HCT116 (cell line): Measurements from ENCODE around the gene RPTOR. TPM values are rescaled to one million over a fixed set of nuclear protein-coding genes. Genes with fewer than 3 reads are reported as not detected.

ENCODE experiments used
- ATAC-seq: fragments of 200-7000 bp; cut with Tn5 transposase; 2 replicates; pipeline ENCODE4 v1.9.1; 2020; ENCODE audit warnings: mild to moderate bottlenecking, moderate library complexity
- BruUV-seq: library from RNA; stranded (reverse); fragments of 400-500 nt; replicated peaks from 2 replicates; lab custom pipeline; 2021; lab: Mats Ljungman, UMichigan
- CTCF ChIA-PET: fragments of 300-600 bp; sonication (Branson Sonifier 250); formaldehyde crosslinking; loops from one replicate; lab custom pipeline; 2021; ENCODE audit warnings: antibody characterized with exemption; lab: Charles Lee
- POLR2A ChIA-PET: fragments of 300-600, 350-600 bp; sonication (Branson Sonifier 250); formaldehyde crosslinking; loops from one replicate; lab custom pipeline; 2021; ENCODE audit warnings: antibody characterized with exemption; lab: Charles Lee
- RAD21 ChIA-PET, 2 experiments: fragments of 300-600 bp; sonication (Branson Sonifier 250); formaldehyde crosslinking; loops; one replicate each; lab custom pipeline; 2023; ENCODE audit warnings: low total read pairs in 2 of 2; ENCODE audit not compliant: uncharacterized antibody in 2 of 2, unreplicated experiment in 2 of 2, low non-redundant PET in 1 of 2; lab: Charles Lee
- DNase-seq: peaks from one replicate; pipeline ENCODE4 v3.0.0-alpha.2; 2010; ENCODE audit warnings: low read depth, low spot score
- H2AFZ ChIP-seq: fragments of 200-600 bp; shearing (Covaris generic), sonication (generic); 2 replicates; pipeline ENCODE4 v1.6.1; 2017; ENCODE audit warnings: low read depth, mixed run types, mixed read lengths, antibody characterized with exemption, low read length; ENCODE audit not compliant: poor library complexity, severe bottlenecking
- H3K27ac ChIP-seq: 2 replicates; pipeline ENCODE4 v1.5.1; 2012; ENCODE audit warnings: low read depth, low read length
- H3K27me3 ChIP-seq: fragments of 200-600 bp; sonication (generic); 2 replicates; pipeline ENCODE4 v1.6.1; 2016; ENCODE audit warnings: mixed run types, low read length, mixed read lengths; ENCODE audit not compliant: insufficient read depth
- H3K36me3 ChIP-seq, 2 experiments: fragments of 200-500 bp in 1 of 2; fragments of 200-600 bp in 1 of 2; sonication (Bioruptor generic) in 1 of 2; sonication (generic) in 1 of 2; 2 replicates each; pipeline versions ENCODE4 v1.5.1 to v1.6.1; 2014 to 2016; ENCODE audit warnings: low read length in 2 of 2, inconsistent platforms in 1 of 2, mixed read lengths in 1 of 2, mixed run types in 1 of 2; ENCODE audit not compliant: insufficient read depth in 2 of 2, control insufficient read depth in 1 of 2
- H3K4me1 ChIP-seq, 2 experiments: fragments of 200-600 bp in 1 of 2; sonication (generic) in 1 of 2; 2 replicates each; pipeline versions ENCODE4 v1.5.1 to v1.6.1; 2012 to 2017; ENCODE audit warnings: low read length in 2 of 2, inconsistent platforms in 1 of 2, mild to moderate bottlenecking in 1 of 2, mixed read lengths in 1 of 2, mixed run types in 1 of 2, moderate library complexity in 1 of 2; ENCODE audit not compliant: insufficient read depth in 2 of 2, control insufficient read depth in 1 of 2
- H3K4me2 ChIP-seq: fragments of 200-600 bp; sonication (generic); 2 replicates; pipeline ENCODE4 v1.6.1; 2017; ENCODE audit warnings: mixed run types, low read length, mixed read lengths
- H3K4me3 ChIP-seq, 2 experiments: fragments of 200-600 bp in 1 of 2; sonication (generic) in 1 of 2; replicated peaks in 1 of 2; 2 replicates each; pipeline ENCODE4 v1.5.1; 2011 to 2016; ENCODE audit warnings: low read length in 2 of 2, control low read depth in 1 of 2, low read depth in 1 of 2, mild to moderate bottlenecking in 1 of 2, mixed read lengths in 1 of 2, mixed run types in 1 of 2
- H3K79me2 ChIP-seq: fragments of 200-600 bp; sonication (generic); 2 replicates; pipeline ENCODE4 v1.6.1; 2017; ENCODE audit warnings: mild to moderate bottlenecking, mixed run types, low read length, moderate library complexity, mixed read lengths; ENCODE audit not compliant: insufficient read depth
- H3K9ac ChIP-seq: fragments of 200-600 bp; sonication (generic); 2 replicates; pipeline ENCODE4 v1.6.1; 2016; ENCODE audit warnings: low read length, mixed read lengths
- H3K9me2 ChIP-seq: fragments of 200-600 bp; sonication (generic), shearing (Covaris generic); 2 replicates; pipeline ENCODE4 v1.6.1; 2017; ENCODE audit warnings: mixed run types, mild to moderate bottlenecking, moderate library complexity; ENCODE audit not compliant: insufficient read depth
- H3K9me3 ChIP-seq, 2 experiments: fragments of 200-500 bp in 1 of 2; fragments of 200-600 bp in 1 of 2; sonication (Bioruptor generic) in 1 of 2; sonication (generic) in 1 of 2; 2 replicates each; pipeline ENCODE4 v1.6.1; 2014 to 2017; ENCODE audit warnings: low read length in 2 of 2, mixed read lengths in 2 of 2, inconsistent platforms in 1 of 2, low read depth in 1 of 2, mild to moderate bottlenecking in 1 of 2, mixed run types in 1 of 2, moderate library complexity in 1 of 2; ENCODE audit not compliant: control insufficient read depth in 1 of 2, insufficient read depth in 1 of 2
- H4K20me1 ChIP-seq: fragments of 200-600 bp; sonication (generic), shearing (Covaris generic); 2 replicates; pipeline ENCODE4 v1.6.1; 2017; ENCODE audit warnings: mixed run types, mild to moderate bottlenecking, moderate library complexity; ENCODE audit not compliant: insufficient read depth
- EGR1 ChIP-seq: IDR thresholded peaks from 2 replicates; pipeline ENCODE4 v1.6.1; 2012; ENCODE audit warnings: low read depth
- ELF1 ChIP-seq: IDR thresholded peaks from 2 replicates; pipeline ENCODE4 v1.6.1; 2012; ENCODE audit warnings: low read depth, borderline replicate concordance
- EZH2phosphoT487 ChIP-seq: fragments of 200-600 bp; IDR thresholded peaks from 2 replicates; pipeline ENCODE4 v1.6.1; 2018; ENCODE audit warnings: antibody characterized with exemption, borderline replicate concordance
- JUND ChIP-seq: IDR thresholded peaks from 2 replicates; pipeline ENCODE4 v1.6.1; 2012
- SIN3A ChIP-seq: IDR thresholded peaks from 2 replicates; pipeline ENCODE4 v1.6.1; 2012; ENCODE audit warnings: low read depth
- SP1 ChIP-seq: IDR thresholded peaks from 2 replicates; pipeline ENCODE4 v1.6.1; 2012; ENCODE audit warnings: low read depth
- SRF ChIP-seq: IDR thresholded peaks from 2 replicates; pipeline ENCODE4 v1.6.1; 2012; ENCODE audit warnings: low read depth
- TCF7L2 ChIP-seq: IDR thresholded peaks from 2 replicates; pipeline ENCODE4 v1.7.0; 2011; ENCODE audit warnings: borderline replicate concordance, inconsistent platforms; ENCODE audit not compliant: insufficient read depth, insufficient read length; ENCODE audit errors: extremely low read depth
- ZFX ChIP-seq: fragments of 450-650 bp; IDR thresholded peaks from 2 replicates; pipeline ENCODE4 v1.6.1; 2017
- ZNF274 ChIP-seq: fragments of 200-500 bp; sonication (Bioruptor generic); IDR thresholded peaks from 2 replicates; pipeline ENCODE4 v1.6.1; 2014; ENCODE audit warnings: mild to moderate bottlenecking, low read depth, low read length, inconsistent platforms
- intact Hi-C: fragments of 100-400 bp; cut with micrococcal nuclease; formaldehyde crosslinking; loops from 2 replicates; pipeline ENCODE4 v1.10.0; 2022
- total RNA-seq: library from RNA; stranded (reverse); gene quantifications from one replicate; pipeline ENCODE4 v1.2.1, GENCODE V29; 2021; ENCODE audit not compliant: unreplicated experiment
- TF ChIP-seq, protein P1 (sequence below): IDR thresholded peaks from 2 replicates; pipeline ENCODE4 v1.6.1; 2011; ENCODE audit warnings: mild to moderate bottlenecking, low read length, moderate library complexity; ENCODE audit not compliant: insufficient replicate concordance; ENCODE audit errors: extremely low read depth
- TF ChIP-seq, protein P2 (sequence below): IDR thresholded peaks from 2 replicates; pipeline ENCODE4 v1.6.1; 2012

RPTOR gene
- total RNA-seq, 1 experiment from 2014 or later, result 69.5 TPM

DNA sequence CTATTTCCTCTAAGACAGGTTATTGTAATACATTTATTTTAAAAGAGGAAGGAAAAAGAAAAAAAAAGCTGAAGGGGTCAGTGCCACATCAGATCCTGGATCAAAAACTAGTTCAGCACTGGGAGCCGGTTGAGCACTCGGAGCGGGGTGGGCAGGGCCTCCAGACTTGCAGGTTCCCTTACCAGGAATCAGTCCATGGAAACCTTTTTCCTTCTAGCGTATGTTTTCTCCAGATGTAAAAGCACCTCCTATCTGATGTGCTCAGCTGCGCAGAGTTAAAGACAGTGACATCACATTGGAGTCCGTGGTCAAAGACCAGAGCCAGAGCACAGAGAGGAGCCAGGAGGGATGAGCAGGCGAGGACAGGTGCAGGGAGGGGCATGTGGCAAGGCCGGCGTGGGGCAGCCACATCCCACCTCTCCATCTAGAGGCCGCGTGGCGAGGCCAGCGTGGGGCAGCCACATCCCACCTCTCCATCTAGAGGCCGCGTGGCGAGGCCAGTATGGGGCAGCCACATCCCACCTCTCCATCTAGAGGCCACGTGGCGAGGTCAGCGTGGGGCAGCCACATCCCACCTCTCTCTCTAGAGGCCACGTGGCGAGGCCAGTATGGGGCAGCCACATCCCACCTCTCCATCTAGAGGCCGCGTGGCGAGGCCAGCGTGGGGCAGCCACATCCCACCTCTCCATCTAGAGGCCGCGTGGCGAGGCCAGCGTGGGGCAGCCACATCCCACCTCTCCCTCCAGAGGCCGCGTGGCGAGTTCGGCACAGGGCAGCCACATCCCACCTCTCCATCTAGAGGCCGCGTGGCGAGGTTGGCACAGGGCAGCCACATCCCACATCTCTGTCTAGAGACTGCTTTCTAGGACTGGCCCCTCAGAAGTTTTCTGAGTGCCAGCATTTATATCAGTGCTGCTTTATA, 280.2 kb downstream of the RPTOR start:
- Histone ChIP-seq H3K36me3 (peaks cover 0 to 5% of the 10 kb centered on the region in 2 experiments; a peak in 2 of 4 replicates), H4K20me1 (no peaks in the 10 kb centered on the region), H3K27me3 (no peaks in the 10 kb centered on the region), H3K9me2 (no peaks in the 10 kb centered on the region), H3K4me3 (no peak overlapping the region), H3K9ac (no peak overlapping the region), H3K79me2 (no peaks in the 10 kb centered on the region), H3K9me3 (no peaks in the 10 kb centered on the region), H3K4me2 (no peak overlapping the region), H3K27ac (no peak overlapping the region), H2AFZ (no peak overlapping the region), H3K4me1 (peaks cover 0 to 24% of the 10 kb centered on the region in 2 experiments; a peak in 2 of 4 replicates)
- RAD21 ChIA-PET, result no interaction called here
- POLR2A ChIA-PET, result no interaction called here
- BruUV-seq, result no TSS peak
- no peak for ATAC-seq
- intact Hi-C loops, result no loop called here
- DNase-seq, result no peak
- no peak for TF ChIP-seq ZNF274
- TF ChIP-seq, protein P1, sequence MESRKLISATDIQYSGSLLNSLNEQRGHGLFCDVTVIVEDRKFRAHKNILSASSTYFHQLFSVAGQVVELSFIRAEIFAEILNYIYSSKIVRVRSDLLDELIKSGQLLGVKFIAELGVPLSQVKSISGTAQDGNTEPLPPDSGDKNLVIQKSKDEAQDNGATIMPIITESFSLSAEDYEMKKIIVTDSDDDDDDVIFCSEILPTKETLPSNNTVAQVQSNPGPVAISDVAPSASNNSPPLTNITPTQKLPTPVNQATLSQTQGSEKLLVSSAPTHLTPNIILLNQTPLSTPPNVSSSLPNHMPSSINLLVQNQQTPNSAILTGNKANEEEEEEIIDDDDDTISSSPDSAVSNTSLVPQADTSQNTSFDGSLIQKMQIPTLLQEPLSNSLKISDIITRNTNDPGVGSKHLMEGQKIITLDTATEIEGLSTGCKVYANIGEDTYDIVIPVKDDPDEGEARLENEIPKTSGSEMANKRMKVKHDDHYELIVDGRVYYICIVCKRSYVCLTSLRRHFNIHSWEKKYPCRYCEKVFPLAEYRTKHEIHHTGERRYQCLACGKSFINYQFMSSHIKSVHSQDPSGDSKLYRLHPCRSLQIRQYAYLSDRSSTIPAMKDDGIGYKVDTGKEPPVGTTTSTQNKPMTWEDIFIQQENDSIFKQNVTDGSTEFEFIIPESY, result no peak
- TF ChIP-seq JUND, result no peak
- TF ChIP-seq EGR1, result no peak
- no peak for TF ChIP-seq SP1
- TF ChIP-seq ZFX, result no peak
- TF ChIP-seq EZH2phosphoT487, result no peak
- TF ChIP-seq, protein P2, sequence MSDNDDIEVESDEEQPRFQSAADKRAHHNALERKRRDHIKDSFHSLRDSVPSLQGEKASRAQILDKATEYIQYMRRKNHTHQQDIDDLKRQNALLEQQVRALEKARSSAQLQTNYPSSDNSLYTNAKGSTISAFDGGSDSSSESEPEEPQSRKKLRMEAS, result no peak
- TF ChIP-seq TCF7L2, result no peak
- no peak for TF ChIP-seq SIN3A
- no peak for TF ChIP-seq ELF1
- TF ChIP-seq SRF, result no peak
- CTCF ChIA-PET, result no interaction called here
